WTC11 (cell line): ENCODE results near the gene UBP1.

Source experiments
- CREB1 ChIP-seq: sonication (generic); formaldehyde crosslinking; IDR thresholded peaks from 2 replicates; pipeline ENCODE4 v1.8.0; 2023; ENCODE audit warnings: mild to moderate bottlenecking, missing genetic modification reagents
- ESRRA ChIP-seq: sonication (generic); formaldehyde crosslinking; IDR thresholded peaks from 2 replicates; pipeline ENCODE4 v1.8.1; 2022; ENCODE audit warnings: mild to moderate bottlenecking, missing genetic modification reagents, borderline replicate concordance
- ZMAT4 ChIP-seq: fragments of 250-450 bp; sonication (Bioruptor Pico); IDR thresholded peaks from 2 replicates; pipeline ENCODE4 v1.9.0; 2021; ENCODE audit warnings: mild to moderate bottlenecking
- TF ChIP-seq, protein P1 (sequence below): fragments of 200-600 bp; IDR thresholded peaks from 2 replicates; pipeline ENCODE4 v1.8.0; 2022; ENCODE audit warnings: antibody characterized with exemption
- TF ChIP-seq, protein P2 (sequence below): sonication (generic); formaldehyde crosslinking; IDR thresholded peaks from 2 replicates; pipeline ENCODE4 v1.8.1; 2022; ENCODE audit warnings: mild to moderate bottlenecking, missing genetic modification reagents, moderate library complexity, borderline replicate concordance
- TF ChIP-seq, protein P3 (sequence below): sonication (generic); formaldehyde crosslinking; IDR thresholded peaks from 2 replicates; pipeline ENCODE4 v1.8.0; 2022; ENCODE audit warnings: mild to moderate bottlenecking, missing genetic modification reagents

DNA sequence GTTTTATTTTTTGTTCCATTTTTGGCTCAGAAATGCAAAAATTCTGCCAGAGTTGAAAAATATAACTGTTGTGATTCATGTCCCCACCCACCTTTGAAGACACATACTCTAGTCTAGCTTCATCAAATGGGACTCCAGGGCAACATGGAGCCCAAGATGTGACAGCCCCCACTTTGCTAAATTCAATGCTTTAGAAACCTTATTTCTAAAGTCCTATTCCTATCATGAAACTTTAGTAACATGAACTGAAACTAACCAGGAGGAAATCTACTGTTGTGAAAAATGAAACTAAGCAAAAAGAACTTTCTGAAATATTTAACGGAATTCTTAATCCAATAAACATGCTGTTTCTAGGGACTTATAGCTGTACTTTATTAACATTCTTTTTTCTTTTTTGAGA is 20.3 kb downstream of the UBP1 start:
- TF ChIP-seq CREB1 (no peak), ZMAT4 (CRISPR knock-in tag) (no peak), ESRRA (no peak)
- TF ChIP-seq, protein P1, sequence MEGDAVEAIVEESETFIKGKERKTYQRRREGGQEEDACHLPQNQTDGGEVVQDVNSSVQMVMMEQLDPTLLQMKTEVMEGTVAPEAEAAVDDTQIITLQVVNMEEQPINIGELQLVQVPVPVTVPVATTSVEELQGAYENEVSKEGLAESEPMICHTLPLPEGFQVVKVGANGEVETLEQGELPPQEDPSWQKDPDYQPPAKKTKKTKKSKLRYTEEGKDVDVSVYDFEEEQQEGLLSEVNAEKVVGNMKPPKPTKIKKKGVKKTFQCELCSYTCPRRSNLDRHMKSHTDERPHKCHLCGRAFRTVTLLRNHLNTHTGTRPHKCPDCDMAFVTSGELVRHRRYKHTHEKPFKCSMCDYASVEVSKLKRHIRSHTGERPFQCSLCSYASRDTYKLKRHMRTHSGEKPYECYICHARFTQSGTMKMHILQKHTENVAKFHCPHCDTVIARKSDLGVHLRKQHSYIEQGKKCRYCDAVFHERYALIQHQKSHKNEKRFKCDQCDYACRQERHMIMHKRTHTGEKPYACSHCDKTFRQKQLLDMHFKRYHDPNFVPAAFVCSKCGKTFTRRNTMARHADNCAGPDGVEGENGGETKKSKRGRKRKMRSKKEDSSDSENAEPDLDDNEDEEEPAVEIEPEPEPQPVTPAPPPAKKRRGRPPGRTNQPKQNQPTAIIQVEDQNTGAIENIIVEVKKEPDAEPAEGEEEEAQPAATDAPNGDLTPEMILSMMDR: no peak
- TF ChIP-seq, protein P2, sequence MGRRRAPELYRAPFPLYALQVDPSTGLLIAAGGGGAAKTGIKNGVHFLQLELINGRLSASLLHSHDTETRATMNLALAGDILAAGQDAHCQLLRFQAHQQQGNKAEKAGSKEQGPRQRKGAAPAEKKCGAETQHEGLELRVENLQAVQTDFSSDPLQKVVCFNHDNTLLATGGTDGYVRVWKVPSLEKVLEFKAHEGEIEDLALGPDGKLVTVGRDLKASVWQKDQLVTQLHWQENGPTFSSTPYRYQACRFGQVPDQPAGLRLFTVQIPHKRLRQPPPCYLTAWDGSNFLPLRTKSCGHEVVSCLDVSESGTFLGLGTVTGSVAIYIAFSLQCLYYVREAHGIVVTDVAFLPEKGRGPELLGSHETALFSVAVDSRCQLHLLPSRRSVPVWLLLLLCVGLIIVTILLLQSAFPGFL (CRISPR knock-in tag): no peak
- TF ChIP-seq, protein P3, sequence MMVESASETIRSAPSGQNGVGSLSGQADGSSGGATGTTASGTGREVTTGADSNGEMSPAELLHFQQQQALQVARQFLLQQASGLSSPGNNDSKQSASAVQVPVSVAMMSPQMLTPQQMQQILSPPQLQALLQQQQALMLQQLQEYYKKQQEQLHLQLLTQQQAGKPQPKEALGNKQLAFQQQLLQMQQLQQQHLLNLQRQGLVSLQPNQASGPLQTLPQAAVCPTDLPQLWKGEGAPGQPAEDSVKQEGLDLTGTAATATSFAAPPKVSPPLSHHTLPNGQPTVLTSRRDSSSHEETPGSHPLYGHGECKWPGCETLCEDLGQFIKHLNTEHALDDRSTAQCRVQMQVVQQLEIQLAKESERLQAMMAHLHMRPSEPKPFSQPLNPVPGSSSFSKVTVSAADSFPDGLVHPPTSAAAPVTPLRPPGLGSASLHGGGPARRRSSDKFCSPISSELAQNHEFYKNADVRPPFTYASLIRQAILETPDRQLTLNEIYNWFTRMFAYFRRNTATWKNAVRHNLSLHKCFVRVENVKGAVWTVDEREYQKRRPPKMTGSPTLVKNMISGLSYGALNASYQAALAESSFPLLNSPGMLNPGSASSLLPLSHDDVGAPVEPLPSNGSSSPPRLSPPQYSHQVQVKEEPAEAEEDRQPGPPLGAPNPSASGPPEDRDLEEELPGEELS: no peak
